GM18499 (cell line): ENCODE results near the gene PLEKHM3.

Experiments
- ATAC-seq: cut with Tn5 transposase; IDR thresholded peaks from one replicate; pipeline ENCODE4 v1.9.1; 2021; ENCODE audit warnings: moderate number of reproducible peaks; ENCODE audit not compliant: insufficient read depth, unreplicated experiment

PLEKHM3 gene

DNA sequence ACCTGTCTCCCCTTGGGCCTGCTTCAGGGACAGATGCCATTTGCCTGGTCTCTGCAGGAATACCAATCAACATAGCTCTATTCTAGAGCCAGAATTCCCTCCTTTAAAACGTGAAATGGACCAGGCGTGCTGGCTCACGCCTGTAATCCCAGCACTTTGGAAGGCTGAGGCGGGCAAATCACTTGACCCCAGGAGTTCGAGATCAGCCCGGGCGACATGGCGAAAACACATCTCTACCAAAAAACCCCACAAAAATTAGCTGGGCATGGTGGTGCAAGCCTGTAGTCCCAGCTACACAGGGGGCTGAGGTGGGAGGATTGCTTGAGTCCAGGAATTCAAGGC is 127.0 kb downstream of the PLEKHM3 start:
- ATAC-seq: no peak

- no peak for ATAC-seq
Measured at GRCh38 chr2:207897541-207898353, 127.6 kb downstream of the PLEKHM3 start.

GRCh38 chr2:207896525-207897285 is 128.6 kb downstream of the PLEKHM3 start:
- no peak for ATAC-seq

- ATAC-seq: no peak
Measured at GRCh38 chr2:207895274-207895860, 130.0 kb downstream of the PLEKHM3 start.

DNA sequence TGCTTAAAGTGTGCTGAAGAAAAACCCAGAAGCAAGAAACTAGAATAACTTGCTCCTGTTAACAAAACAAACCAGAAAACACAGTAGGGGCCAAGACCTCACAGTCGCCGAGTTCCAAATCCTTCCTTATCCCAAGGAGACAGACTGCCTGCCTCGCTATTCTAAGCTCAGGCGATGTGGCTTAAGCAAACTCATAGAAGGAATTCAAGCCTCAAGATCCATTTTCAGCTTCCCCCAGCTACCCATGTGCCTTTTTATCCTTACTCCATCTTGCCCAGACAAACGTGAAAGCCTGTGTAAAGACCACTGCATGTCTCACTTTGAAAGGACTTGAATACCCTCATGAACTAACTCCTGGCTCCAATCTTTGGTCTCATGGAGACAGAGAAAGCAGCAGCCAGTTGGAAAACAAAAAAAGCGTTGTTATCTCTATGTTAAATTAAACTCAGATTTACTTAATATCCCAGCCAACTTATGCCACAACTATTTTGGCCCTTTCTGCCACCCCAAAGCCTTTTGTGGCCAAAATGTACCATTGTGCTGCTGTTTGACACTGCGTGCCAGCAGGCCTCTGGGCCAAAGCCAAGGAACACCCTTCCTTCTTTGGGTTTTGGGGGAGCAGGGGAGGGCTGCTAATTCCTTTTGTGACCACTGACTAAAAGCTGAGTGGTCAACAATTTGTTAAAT is 132.5 kb downstream of the PLEKHM3 start:
- ATAC-seq: no peak

DNA sequence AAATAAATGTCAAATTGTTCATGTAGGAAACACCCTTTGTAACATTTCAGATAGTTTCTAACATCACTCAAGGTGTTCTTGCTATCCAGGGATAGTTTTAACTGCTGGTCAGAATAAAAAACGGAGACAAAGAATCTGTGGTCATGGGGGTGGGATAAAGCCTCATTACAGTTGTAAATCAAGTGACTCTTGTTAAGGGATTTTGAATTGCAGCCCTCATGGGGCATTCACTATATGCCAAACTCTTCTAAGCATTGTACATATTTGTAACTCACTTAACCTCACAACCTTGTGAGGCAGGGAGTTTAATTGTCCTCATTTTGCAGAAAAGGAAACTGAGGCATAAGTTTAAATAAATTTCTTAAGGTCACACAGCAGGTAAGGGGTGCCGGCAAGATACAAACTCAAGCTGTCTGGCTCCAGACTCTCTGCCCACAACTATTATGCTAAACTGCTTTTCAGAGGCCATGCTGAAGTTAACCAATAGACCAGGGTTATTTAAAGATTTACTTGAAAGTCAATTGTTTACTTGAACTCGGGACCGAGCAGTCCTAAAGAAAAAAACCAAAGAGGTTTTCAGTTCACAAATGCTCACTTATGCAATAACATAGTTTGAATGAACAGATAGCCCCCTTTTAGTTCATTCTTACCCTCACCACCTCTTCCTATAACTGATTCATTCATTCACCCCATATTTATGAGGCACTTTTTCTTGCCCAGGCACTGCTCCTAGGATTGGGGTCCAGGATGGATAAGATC is 134.1 kb downstream of the PLEKHM3 start:
- ATAC-seq: no peak

- no peak for ATAC-seq
Measured at GRCh38 chr2:207887500-207887899, 137.8 kb downstream of the PLEKHM3 start.

GRCh38 chr2:207885010-207885409 is 140.3 kb downstream of the PLEKHM3 start:
- ATAC-seq: no peak

DNA sequence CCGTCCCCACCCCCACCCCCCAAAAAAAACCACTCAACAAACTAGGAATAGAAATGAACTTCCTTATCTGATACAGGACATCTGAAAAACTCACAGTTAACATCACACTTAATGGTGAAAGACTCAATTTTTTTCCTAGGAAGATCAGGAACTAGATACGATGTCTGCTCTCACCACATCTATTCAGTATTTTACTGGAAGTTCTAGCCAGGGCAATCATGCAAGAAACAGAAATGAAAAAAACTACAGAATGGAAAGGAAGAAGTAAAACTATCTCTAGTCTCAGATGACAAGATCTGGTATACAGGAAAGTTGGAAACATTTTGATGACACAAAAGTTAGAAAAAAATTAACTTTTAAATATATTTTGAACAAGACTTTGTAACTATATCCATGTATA is 141.2 kb downstream of the PLEKHM3 start:
- no peak for ATAC-seq

DNA sequence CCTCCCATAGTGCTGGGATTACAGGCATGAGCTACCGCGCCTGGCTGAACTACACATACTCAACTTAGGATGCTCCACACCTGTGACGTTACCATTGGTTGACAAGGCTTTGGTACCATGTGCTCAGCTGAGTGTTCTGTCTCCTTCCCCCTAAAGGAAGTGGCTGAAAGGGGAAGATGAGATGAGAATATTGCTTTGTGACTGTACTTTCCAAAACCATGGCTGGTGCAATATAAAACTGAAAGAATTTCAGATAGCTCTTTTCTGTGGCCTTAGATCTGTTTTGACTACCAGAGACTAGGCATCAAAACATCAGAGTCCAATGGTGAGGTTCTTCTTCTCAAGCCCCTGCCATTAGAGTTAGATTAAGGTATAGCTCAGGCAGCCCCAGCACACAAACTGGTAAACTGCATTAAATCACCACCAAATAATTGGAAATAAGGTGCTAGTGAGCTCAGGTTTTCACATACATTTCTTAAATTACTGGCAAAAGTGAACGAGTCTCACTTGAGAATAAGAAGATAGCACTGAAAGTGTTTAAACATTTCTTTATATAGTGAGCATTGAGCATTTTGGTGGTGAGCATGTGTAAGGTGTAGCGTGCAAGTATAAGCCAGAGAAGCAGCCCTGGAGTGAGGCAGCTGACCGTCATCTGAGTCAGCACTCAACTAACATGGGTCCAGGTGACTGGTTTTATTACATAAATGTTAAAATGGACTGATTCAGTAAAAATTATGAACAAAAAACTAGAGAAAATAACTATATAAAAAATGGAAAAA is 142.1 kb downstream of the PLEKHM3 start:
- no peak for ATAC-seq

DNA sequence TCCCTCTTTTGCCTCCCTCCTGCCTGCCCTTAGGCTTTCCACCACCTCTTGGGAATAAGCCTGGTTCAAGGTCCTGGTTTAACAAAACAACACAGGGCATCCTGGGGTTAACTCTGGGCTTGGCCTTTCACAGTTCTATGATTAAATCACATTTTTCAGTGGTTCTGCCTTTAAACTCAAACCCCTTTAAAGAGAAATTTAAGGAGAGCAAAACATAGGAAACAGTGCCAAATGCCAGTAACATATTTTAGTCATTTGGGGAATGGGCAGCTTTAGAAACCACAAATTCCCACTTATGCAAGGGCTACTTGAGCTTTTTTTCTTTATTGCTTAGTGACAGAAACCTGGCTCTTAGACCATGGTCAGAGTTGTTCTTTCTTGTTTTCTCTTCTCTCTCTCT is 143.4 kb downstream of the PLEKHM3 start:
- no peak for ATAC-seq

DNA sequence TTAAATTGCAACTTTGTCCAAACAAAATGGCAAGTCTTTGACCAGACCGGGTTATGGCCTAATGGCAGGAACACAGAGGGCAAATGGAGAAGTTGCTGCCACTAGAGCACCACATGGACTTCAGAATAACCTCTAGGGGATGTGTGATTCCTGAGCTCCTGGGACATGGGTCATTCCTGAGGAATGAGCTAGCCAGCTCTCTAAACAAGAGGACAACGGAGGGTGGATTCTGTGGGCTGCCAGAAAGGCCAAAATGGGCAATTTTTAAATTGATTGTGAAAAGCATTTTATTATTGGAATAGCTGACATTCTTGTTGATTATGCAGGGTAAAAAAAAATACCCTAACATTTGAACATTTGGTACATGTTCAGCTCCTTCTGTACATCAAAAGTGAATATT is 145.8 kb downstream of the PLEKHM3 start:
- ATAC-seq: no peak

DNA sequence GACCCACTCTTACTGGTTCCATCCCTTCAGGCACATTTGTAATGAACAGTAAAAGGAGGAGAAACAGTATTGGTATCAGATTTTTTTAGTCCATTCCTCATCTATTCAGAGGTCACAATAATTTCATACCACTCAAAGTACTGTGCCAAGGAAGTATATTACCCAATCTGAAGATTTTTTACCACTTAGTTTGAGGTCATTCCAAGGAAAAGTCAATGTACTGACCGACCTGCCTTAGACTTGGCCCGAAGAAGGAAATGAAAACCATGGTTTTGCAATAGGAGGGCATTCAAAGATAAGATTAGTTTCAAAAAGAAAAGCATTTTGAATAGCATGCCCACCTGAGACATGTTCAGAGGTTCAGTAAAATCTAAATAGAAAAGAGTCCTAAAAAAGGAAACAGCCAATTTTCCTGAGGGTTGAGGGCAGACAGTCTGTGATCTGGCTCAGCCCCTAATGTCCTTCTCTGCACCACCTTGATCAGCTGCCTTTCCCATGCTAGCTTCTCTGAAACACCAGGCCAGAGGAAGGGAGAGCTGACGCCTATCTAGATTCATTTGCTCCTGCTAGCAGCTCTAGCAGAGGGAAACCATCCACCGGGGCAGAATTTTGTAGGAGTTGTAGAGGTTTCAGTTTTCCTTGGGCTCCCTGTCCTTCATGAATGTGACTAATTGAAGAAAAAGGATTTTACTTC is 148.3 kb downstream of the PLEKHM3 start:
- no peak for ATAC-seq

DNA sequence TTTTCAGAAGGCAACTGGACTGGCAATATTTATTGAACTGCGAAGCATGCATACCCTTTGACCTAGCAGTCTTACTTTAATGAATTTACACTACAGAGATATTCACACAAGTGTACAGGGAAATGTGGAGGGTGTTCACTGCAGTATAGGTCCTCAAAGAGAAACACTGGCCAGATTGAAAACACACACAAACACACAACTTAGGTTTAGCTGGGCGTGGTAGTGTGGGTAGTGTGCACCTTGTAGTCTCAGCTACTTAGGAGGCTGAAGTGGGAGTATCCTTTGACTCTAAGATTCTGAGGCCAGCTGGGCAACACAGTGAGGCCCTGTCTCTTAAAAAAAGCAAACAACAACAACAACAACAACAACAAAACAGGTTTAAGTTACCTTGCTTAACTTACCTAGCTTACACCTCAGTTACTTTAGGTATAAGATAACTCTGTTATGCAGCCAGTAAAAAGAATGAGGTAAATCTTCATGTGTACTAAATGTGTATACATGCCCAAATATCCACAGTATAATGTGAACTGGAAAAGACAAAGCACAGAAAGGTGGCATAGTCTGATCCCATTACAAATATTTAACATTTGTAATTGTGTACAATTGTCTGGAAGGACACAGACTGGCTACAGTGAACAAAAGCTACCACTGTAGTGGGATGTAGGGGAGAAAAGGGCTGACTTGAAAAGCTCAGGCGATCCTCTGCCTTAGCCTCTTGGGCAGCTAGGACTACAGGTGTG is 149.7 kb downstream of the PLEKHM3 start:
- ATAC-seq: no peak

- ATAC-seq: no peak
Measured at GRCh38 chr2:207873794-207874193, 151.5 kb downstream of the PLEKHM3 start.

GRCh38 chr2:207871911-207872310 is 153.4 kb downstream of the PLEKHM3 start:
- ATAC-seq: no peak

- ATAC-seq: no peak
Measured at GRCh38 chr2:207871506-207871905, 153.8 kb downstream of the PLEKHM3 start.

- no peak for ATAC-seq
Measured at GRCh38 chr2:207870814-207871213, 154.5 kb downstream of the PLEKHM3 start.
